Activated CD4-positive, alpha-beta T cell treated with anti-CD3 and anti-CD28 coated beads, Interleukin-2, amount 10 ng/mL, durations not matched to agents 7 days and 5 days (primary cell): Measurements from ENCODE around the gene FARP2. TPM values are rescaled to one million over a fixed set of nuclear protein-coding genes. Genes with fewer than 3 reads are reported as not detected.

Experiments
- CTCF ChIA-PET: fragments of 350-600 bp; sonication (Branson Sonifier 250); formaldehyde crosslinking; loops from one replicate; lab custom pipeline; 2021; ENCODE audit warnings: antibody characterized with exemption; lab: Charles Lee
- POLR2A ChIA-PET: fragments of 350-600 bp; sonication (Branson Sonifier 250); formaldehyde crosslinking; loops from one replicate; lab custom pipeline; 2021; ENCODE audit warnings: antibody characterized with exemption; lab: Charles Lee
- DNase-seq: peaks from one replicate; pipeline ENCODE4 v3.0.0-alpha.2; 2020
- H3K27ac Mint-ChIP-seq: one replicate; pipeline ENCODE4 v1.8.0; 2021; ENCODE audit warnings: mild to moderate bottlenecking, moderate library complexity, mixed read lengths
- H3K27me3 Mint-ChIP-seq: one replicate; pipeline ENCODE4 v1.8.0; 2021; ENCODE audit warnings: mixed read lengths
- H3K36me3 Mint-ChIP-seq: one replicate; pipeline ENCODE4 v1.8.0; 2021; ENCODE audit warnings: low read depth, mixed read lengths
- H3K4me1 Mint-ChIP-seq: one replicate; pipeline ENCODE4 v1.8.0; 2021; ENCODE audit warnings: mixed read lengths
- H3K4me3 Mint-ChIP-seq: one replicate; pipeline ENCODE4 v1.8.0; 2021; ENCODE audit warnings: mild to moderate bottlenecking, moderate library complexity, mixed read lengths
- H3K9me3 Mint-ChIP-seq: one replicate; pipeline ENCODE4 v1.8.0; 2021; ENCODE audit warnings: mixed read lengths
- total RNA-seq, 2 experiments: library from RNA; stranded (reverse); gene quantifications; one replicate each; pipeline ENCODE4 v1.2.3, GENCODE V29; 2021

The FARP2 gene
- total RNA-seq, 2 experiments from 2014 or later, result 18.2 to 18.4 TPM

GRCh38 chr2:241330616-241330981 is 25.5 kb upstream of the FARP2 start:
- Mint-ChIP-seq H3K4me3 (no peak overlapping the region), H3K27me3 (no peaks in the 10 kb centered on the region), H3K4me1 (peaks cover 19% of the 10 kb centered on the region), H3K27ac (no peak overlapping the region), H3K9me3 (no peaks in the 10 kb centered on the region), H3K36me3 (peaks cover 53% of the 10 kb centered on the region)
- CTCF ChIA-PET, result interaction anchor here (0.6 to 1.4 kb wide), 2 partner anchors 8 to 9 kb away, joined by 3 to 4 read pairs; no protein-coding TSS in a partner anchor
- POLR2A ChIA-PET, result no interaction called here
- no peak for DNase-seq

GRCh38 chr2:241334813-241335212 is 21.3 kb upstream of the FARP2 start:
- Mint-ChIP-seq H3K4me3 (no peak overlapping the region), H3K27me3 (no peaks in the 10 kb centered on the region), H3K9me3 (no peaks in the 10 kb centered on the region), H3K4me1 (peaks cover 37% of the 10 kb centered on the region), H3K27ac (no peak overlapping the region), H3K36me3 (peaks cover 52% of the 10 kb centered on the region)
- CTCF ChIA-PET, result no interaction called here
- DNase-seq, result no peak
- POLR2A ChIA-PET, result interaction anchor here (0.6 kb wide), 1 partner anchor 40 kb away, joined by 3 read pairs; no protein-coding TSS in a partner anchor

GRCh38 chr2:241339839-241340630 is 16.1 kb upstream of the FARP2 start:
- DNase-seq, result no peak
- ChIA-PET CTCF (interaction anchor here (0.6 kb wide), 1 partner anchor 9 kb away, joined by 3 read pairs; no protein-coding TSS in a partner anchor), POLR2A (no interaction called here)
- Mint-ChIP-seq H3K4me1 (peaks cover 48% of the 10 kb centered on the region), H3K9me3 (no peaks in the 10 kb centered on the region), H3K27ac (no peak overlapping the region), H3K27me3 (no peaks in the 10 kb centered on the region), H3K36me3 (peaks cover 65% of the 10 kb centered on the region), H3K4me3 (no peak overlapping the region)

GRCh38 chr2:241340631-241341163 is 15.4 kb upstream of the FARP2 start:
- ChIA-PET CTCF (no interaction called here), POLR2A (no interaction called here)
- Mint-ChIP-seq H3K27me3 (no peaks in the 10 kb centered on the region), H3K9me3 (no peaks in the 10 kb centered on the region), H3K36me3 (peaks cover 63% of the 10 kb centered on the region), H3K27ac (peak overlapping the region; percentile 72), H3K4me1 (peaks cover 42% of the 10 kb centered on the region), H3K4me3 (peak overlapping the region; percentile 16)
- peak; percentile 49 for DNase-seq

- Mint-ChIP-seq H3K4me3 (no peak overlapping the region), H3K36me3 (peaks cover 49% of the 10 kb centered on the region), H3K4me1 (peaks cover 21% of the 10 kb centered on the region), H3K27me3 (no peaks in the 10 kb centered on the region), H3K9me3 (no peaks in the 10 kb centered on the region), H3K27ac (no peak overlapping the region)
- ChIA-PET CTCF (interaction anchor here (0.7 kb wide), 2 partner anchors 23 to 489 kb away, joined by 4 to 5 read pairs; no protein-coding TSS in a partner anchor), POLR2A (no interaction called here)
- no peak for DNase-seq
Measured at GRCh38 chr2:241344925-241345651, 11.0 kb upstream of the FARP2 start.

- H3K27ac Mint-ChIP-seq, result no peak overlapping the region
- peaks cover 49% of the 10 kb centered on the region for H3K36me3 Mint-ChIP-seq
- ChIA-PET CTCF (no interaction called here), POLR2A (no interaction called here)
- no peaks in the 10 kb centered on the region for H3K9me3 Mint-ChIP-seq
- no peak for DNase-seq
- H3K27me3 Mint-ChIP-seq, result no peaks in the 10 kb centered on the region
- peaks cover 14% of the 10 kb centered on the region for H3K4me1 Mint-ChIP-seq
- no peak overlapping the region for H3K4me3 Mint-ChIP-seq
Measured at GRCh38 chr2:241349941-241350340, 6.1 kb upstream of the FARP2 start.

- H3K4me3 Mint-ChIP-seq, result no peak overlapping the region
- no peaks in the 10 kb centered on the region for H3K9me3 Mint-ChIP-seq
- H3K27ac Mint-ChIP-seq, result no peak overlapping the region
- H3K36me3 Mint-ChIP-seq, result peaks cover 47% of the 10 kb centered on the region
- ChIA-PET CTCF (no interaction called here), POLR2A (no interaction called here)
- DNase-seq, result no peak
- peaks cover 18% of the 10 kb centered on the region for H3K4me1 Mint-ChIP-seq
- no peaks in the 10 kb centered on the region for H3K27me3 Mint-ChIP-seq
Measured at GRCh38 chr2:241350530-241350877, 5.6 kb upstream of the FARP2 start.

- Mint-ChIP-seq H3K9me3 (no peaks in the 10 kb centered on the region), H3K4me1 (peaks cover 18% of the 10 kb centered on the region), H3K4me3 (no peak overlapping the region), H3K36me3 (peaks cover 43% of the 10 kb centered on the region), H3K27ac (no peak overlapping the region), H3K27me3 (no peaks in the 10 kb centered on the region)
- CTCF ChIA-PET, result interaction anchor here (1.0 kb wide), 1 partner anchor 274 kb away, joined by 3 read pairs; no protein-coding TSS in a partner anchor
- POLR2A ChIA-PET, result no interaction called here
- DNase-seq, result no peak
Measured at GRCh38 chr2:241350878-241351639, 5.0 kb upstream of the FARP2 start.

- Mint-ChIP-seq H3K27ac (no peak overlapping the region), H3K9me3 (no peaks in the 10 kb centered on the region), H3K4me3 (no peak overlapping the region), H3K27me3 (no peaks in the 10 kb centered on the region), H3K4me1 (peaks cover 18% of the 10 kb centered on the region), H3K36me3 (peaks cover 43% of the 10 kb centered on the region)
- POLR2A ChIA-PET, result no interaction called here
- CTCF ChIA-PET, result interaction anchor here (1.0 kb wide), 1 partner anchor 273 kb away, joined by 3 read pairs; no protein-coding TSS in a partner anchor
- no peak for DNase-seq
Measured at GRCh38 chr2:241351640-241352031, 4.4 kb upstream of the FARP2 start.

- Mint-ChIP-seq H3K4me3 (no peak overlapping the region), H3K27ac (no peak overlapping the region), H3K27me3 (no peaks in the 10 kb centered on the region), H3K4me1 (peaks cover 22% of the 10 kb centered on the region), H3K9me3 (no peaks in the 10 kb centered on the region), H3K36me3 (peaks cover 43% of the 10 kb centered on the region)
- POLR2A ChIA-PET, result interaction anchor here (0.6 kb wide), 1 partner anchor 501 kb away, joined by 3 read pairs; no protein-coding TSS in a partner anchor
- CTCF ChIA-PET, result interaction anchor here (1.0 kb wide), 1 partner anchor 272 kb away, joined by 3 read pairs; no protein-coding TSS in a partner anchor
- DNase-seq, result no peak
Measured at GRCh38 chr2:241352227-241352626, 3.9 kb upstream of the FARP2 start.

GRCh38 chr2:241354668-241355658 is 1.1 kb upstream of the FARP2 start:
- H3K9me3 Mint-ChIP-seq, result no peaks in the 10 kb centered on the region
- H3K4me1 Mint-ChIP-seq, result peaks cover 40% of the 10 kb centered on the region
- peak overlapping the region; percentile 73 for H3K27ac Mint-ChIP-seq
- H3K36me3 Mint-ChIP-seq, result peaks cover 35% of the 10 kb centered on the region
- H3K4me3 Mint-ChIP-seq, result peak overlapping the region; percentile 27
- ChIA-PET POLR2A (no interaction called here), CTCF (no interaction called here)
- H3K27me3 Mint-ChIP-seq, result no peaks in the 10 kb centered on the region
- DNase-seq, result peak; percentile 81
